ENCODE data around the gene DIAPH3. TPM values are rescaled to one million over a fixed set of nuclear protein-coding genes. Genes with fewer than 3 reads are reported as not detected.

The DIAPH3 gene
- total RNA-seq, 3 donors from 2014 or later, result under 0.01 to 0.88 (median 0.64) TPM

DNA sequence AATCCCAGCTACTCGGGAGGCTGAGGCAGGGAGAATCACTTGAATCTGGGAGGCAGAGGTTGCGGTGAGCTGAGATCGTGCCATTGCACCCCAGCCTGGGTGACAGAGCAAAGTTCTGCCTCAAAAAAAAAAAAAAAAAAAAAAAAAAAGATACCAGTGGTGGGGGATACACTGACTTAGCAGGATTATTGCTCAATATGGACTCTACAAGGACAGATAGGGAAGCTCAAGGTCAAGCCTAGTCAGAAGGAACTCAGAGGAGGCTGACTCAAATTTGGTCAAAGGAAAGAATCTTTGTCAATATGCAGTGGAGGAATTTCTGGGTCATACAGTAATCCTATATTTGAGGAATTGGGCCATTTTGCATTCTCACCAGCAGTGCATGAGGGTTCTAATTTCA lies 6.7 kb upstream of the DIAPH3 start:
- no peak overlapping the region for H3K27ac ChIP-seq
- no peak for DNase-seq (ENCODE audit: low spot score in 2 of 2)
- H3K4me1 ChIP-seq, result no peaks in the 10 kb centered on the region
- H3K9me3 ChIP-seq, result no peaks in the 10 kb centered on the region
- TF ChIP-seq, protein P1, sequence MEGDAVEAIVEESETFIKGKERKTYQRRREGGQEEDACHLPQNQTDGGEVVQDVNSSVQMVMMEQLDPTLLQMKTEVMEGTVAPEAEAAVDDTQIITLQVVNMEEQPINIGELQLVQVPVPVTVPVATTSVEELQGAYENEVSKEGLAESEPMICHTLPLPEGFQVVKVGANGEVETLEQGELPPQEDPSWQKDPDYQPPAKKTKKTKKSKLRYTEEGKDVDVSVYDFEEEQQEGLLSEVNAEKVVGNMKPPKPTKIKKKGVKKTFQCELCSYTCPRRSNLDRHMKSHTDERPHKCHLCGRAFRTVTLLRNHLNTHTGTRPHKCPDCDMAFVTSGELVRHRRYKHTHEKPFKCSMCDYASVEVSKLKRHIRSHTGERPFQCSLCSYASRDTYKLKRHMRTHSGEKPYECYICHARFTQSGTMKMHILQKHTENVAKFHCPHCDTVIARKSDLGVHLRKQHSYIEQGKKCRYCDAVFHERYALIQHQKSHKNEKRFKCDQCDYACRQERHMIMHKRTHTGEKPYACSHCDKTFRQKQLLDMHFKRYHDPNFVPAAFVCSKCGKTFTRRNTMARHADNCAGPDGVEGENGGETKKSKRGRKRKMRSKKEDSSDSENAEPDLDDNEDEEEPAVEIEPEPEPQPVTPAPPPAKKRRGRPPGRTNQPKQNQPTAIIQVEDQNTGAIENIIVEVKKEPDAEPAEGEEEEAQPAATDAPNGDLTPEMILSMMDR (IDR thresholded peaks at IDR 0.05), result no peak
- TF ChIP-seq POLR2A (IDR thresholded peaks at IDR 0.05) (no peak), POLR2AphosphoS5 (IDR thresholded peaks at IDR 0.05) (no peak)
- no peaks in the 10 kb centered on the region for H3K36me3 ChIP-seq
- intact Hi-C loops (cut with DNase I; ENCODE audit: low total_unique reads), result no loop called here
- H3K4me3 ChIP-seq, result no peak overlapping the region
- peaks cover 0 to 4% of the 10 kb centered on the region in 2 donors for H3K27me3 ChIP-seq

DNA sequence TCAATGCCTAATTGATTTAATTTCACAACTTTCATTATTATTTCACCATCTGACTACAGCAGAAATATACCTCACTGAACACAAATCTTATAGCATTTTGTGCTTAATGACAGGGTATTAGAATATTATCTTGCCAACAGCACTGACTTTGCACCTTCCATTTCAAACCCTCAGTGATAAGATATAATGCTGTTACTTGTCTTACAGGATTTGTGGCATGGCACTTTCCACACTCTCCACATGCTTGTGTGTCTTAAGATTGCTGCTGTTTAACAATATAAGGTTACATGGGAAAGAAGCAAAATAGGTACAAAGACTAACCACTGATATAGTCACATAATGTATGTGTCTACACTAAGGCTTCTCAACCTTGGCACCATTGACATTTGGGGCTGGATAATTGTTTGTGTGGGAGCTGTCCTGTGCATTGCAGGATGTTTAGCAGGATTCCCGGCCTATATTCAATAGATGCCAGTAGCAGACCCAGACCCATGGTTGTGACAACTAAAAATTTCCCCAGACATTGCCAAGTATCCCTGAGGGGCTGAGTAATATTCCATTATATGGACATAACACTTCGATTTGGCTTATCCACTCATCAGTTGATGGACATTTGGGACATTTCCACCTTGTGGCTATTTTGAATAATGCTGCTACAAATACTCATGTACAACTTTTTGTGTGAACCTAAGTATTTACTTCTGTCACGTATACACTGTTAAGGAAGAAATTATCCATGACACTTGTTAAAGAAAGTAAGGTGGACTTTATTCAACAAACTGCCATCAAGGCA lies 5.7 kb upstream of the DIAPH3 start:
- TF ChIP-seq, protein P1 (IDR thresholded peaks at IDR 0.05), result no peak
- no peak for TF ChIP-seq POLR2AphosphoS5 (IDR thresholded peaks at IDR 0.05)
- no peak for TF ChIP-seq POLR2A (IDR thresholded peaks at IDR 0.05)
- H3K36me3 ChIP-seq, result no peaks in the 10 kb centered on the region
- intact Hi-C loops (cut with DNase I; ENCODE audit: low total_unique reads), result no loop called here
- H3K27me3 ChIP-seq, result peaks cover 0 to 3% of the 10 kb centered on the region in 2 donors
- no peak overlapping the region for H3K27ac ChIP-seq
- H3K4me3 ChIP-seq, result no peak overlapping the region
- DNase-seq (ENCODE audit: low spot score in 2 of 2), result no peak
- H3K4me1 ChIP-seq, result no peaks in the 10 kb centered on the region
- H3K9me3 ChIP-seq, result no peaks in the 10 kb centered on the region

DNA sequence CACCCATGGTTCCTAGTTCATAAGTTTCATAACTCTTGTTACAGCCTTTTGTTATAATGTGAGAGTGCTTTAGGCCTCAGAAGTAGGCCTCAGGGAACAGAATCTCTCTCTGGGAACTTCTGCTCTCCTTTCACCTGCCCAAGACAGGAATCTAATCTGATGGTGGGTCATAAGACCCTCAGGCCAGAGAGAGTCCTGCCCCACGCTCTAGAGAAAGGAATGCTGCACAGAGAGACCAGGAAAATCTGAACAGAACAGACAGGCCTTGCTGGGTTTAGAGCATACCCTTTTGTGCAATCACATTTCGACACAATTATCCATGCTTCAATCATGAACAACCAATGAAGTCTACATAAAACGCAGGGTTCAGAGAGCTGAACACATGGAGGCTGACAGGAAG lies 3.4 kb upstream of the DIAPH3 start:
- intact Hi-C loops (cut with DNase I; ENCODE audit: low total_unique reads), result no loop called here
- TF ChIP-seq POLR2A (IDR thresholded peaks at IDR 0.05) (no peak), POLR2AphosphoS5 (IDR thresholded peaks at IDR 0.05) (no peak)
- TF ChIP-seq, protein P1 (IDR thresholded peaks at IDR 0.05), result no peak
- H3K4me1 ChIP-seq, result no peaks in the 10 kb centered on the region

DNA sequence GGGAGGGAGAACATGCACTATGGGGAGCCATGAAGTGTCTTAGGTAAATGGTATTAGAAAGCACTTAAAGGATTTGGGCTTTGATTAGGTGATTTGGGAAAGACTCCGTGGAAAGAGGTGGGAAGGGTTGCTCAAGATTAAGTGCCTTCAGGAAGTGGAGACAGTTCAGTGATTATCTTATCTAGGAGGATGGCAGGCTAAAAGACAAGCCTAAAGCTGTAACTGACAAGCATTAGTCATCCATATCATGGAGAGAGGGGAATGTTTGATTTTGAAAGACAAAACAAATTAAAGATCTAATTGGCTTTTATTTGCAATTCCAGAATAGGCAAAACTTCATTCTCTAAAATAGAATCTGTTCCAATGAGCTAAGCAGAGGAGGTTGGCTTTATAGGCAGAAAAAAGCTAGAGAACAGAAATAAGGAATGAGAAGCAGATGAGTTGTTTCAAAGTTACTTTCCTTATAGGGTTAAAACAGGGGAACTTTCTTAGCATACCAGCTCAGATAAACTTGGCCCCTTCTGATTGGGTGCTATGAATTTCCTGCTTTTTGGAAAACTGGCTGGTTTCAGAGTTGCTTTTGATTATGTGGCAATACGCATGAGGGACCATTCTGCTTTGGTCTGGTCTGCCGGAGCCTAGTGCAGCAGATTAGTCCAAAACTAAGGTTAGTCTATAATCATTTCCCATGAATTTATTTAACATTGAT lies 1.8 kb upstream of the DIAPH3 start:
- DNase-seq (ENCODE audit: low spot score in 2 of 2), result no peak
- Histone ChIP-seq H3K36me3 (no peaks in the 10 kb centered on the region), H3K4me3 (no peak overlapping the region), H3K9me3 (no peaks in the 10 kb centered on the region), H3K27me3 (no peaks in the 10 kb centered on the region), H3K27ac (no peak overlapping the region), H3K4me1 (no peaks in the 10 kb centered on the region)
- intact Hi-C loops (cut with DNase I; ENCODE audit: low total_unique reads), result no loop called here
- TF ChIP-seq, protein P1 (IDR thresholded peaks at IDR 0.05), result no peak
- no peak for TF ChIP-seq POLR2A (IDR thresholded peaks at IDR 0.05)
- no peak for TF ChIP-seq POLR2AphosphoS5 (IDR thresholded peaks at IDR 0.05)

More for the DNA sequence above, 3.4 kb upstream of the DIAPH3 start:
- Histone ChIP-seq H3K36me3 (no peaks in the 10 kb centered on the region), H3K9me3 (no peaks in the 10 kb centered on the region), H3K27ac (no peak overlapping the region), H3K4me3 (no peak overlapping the region), H3K27me3 (no peaks in the 10 kb centered on the region)
- DNase-seq (ENCODE audit: low spot score in 2 of 2), result no peak

All from breast epithelium (tissue), 4 donors.